Uterus (tissue), 2 donors: ENCODE measurements around the gene ABRAXAS1.

ENCODE experiments used
- POLR2A ChIP-seq, 2 donors: fragments of 450-650 bp; IDR thresholded peaks; one replicate each; pipeline ENCODE4 v1.6.1; 2016; ENCODE audit warnings: antibody characterized with exemption in 2 of 2, mild to moderate bottlenecking in 1 of 2, moderate library complexity in 1 of 2
- TF ChIP-seq, protein P1 (sequence below), 4 experiments: fragments of 200-600 bp in 2 of 4; fragments of 450-650 bp in 2 of 4; sonication (generic) in 2 of 4; IDR thresholded peaks; one replicate each; pipeline ENCODE4 v1.5.1; 2016 to 2019; ENCODE audit warnings: antibody characterized with exemption in 4 of 4, mild to moderate bottlenecking in 2 of 4, moderate library complexity in 1 of 4

DNA sequence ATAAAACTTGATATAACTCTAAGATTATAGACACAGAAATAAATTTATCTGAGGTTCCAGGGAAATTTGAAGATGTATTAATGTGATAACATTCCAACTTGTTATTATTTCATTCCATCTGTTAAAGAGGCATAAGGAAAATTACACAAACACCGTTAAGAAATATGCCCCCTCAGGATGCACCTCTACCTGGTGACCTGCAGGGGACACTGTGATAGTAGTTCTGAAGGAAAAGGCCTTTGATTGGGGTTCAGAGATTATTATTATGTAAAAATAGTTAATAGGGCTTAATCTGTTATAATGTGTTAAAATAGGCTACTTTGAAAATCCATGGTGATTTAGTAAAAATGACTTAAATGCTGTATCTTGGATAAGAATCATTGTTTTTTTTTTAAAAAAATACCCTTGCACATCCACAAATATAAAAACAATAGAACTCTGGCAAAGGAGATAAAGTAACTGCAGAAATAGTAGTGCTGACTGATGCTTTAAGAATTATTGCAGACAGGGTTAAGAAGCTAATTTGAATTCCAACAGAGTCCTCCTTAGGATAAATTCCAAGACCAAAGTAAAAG is 6.1 kb upstream of the ABRAXAS1 start:
- no peak for TF ChIP-seq POLR2A (IDR thresholded peaks at IDR 0.05)
- TF ChIP-seq, protein P1, sequence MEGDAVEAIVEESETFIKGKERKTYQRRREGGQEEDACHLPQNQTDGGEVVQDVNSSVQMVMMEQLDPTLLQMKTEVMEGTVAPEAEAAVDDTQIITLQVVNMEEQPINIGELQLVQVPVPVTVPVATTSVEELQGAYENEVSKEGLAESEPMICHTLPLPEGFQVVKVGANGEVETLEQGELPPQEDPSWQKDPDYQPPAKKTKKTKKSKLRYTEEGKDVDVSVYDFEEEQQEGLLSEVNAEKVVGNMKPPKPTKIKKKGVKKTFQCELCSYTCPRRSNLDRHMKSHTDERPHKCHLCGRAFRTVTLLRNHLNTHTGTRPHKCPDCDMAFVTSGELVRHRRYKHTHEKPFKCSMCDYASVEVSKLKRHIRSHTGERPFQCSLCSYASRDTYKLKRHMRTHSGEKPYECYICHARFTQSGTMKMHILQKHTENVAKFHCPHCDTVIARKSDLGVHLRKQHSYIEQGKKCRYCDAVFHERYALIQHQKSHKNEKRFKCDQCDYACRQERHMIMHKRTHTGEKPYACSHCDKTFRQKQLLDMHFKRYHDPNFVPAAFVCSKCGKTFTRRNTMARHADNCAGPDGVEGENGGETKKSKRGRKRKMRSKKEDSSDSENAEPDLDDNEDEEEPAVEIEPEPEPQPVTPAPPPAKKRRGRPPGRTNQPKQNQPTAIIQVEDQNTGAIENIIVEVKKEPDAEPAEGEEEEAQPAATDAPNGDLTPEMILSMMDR (IDR thresholded peaks at IDR 0.05): peak; percentile 38 to 57 (median 41)
